GM18870 (cell line): ENCODE data around the gene NR2F2.

Experiments used
- ATAC-seq: cut with Tn5 transposase; IDR thresholded peaks from one replicate; pipeline ENCODE4 v1.9.1; 2021; ENCODE audit warnings: moderate library complexity; ENCODE audit not compliant: unreplicated experiment

Gene NR2F2

DNA sequence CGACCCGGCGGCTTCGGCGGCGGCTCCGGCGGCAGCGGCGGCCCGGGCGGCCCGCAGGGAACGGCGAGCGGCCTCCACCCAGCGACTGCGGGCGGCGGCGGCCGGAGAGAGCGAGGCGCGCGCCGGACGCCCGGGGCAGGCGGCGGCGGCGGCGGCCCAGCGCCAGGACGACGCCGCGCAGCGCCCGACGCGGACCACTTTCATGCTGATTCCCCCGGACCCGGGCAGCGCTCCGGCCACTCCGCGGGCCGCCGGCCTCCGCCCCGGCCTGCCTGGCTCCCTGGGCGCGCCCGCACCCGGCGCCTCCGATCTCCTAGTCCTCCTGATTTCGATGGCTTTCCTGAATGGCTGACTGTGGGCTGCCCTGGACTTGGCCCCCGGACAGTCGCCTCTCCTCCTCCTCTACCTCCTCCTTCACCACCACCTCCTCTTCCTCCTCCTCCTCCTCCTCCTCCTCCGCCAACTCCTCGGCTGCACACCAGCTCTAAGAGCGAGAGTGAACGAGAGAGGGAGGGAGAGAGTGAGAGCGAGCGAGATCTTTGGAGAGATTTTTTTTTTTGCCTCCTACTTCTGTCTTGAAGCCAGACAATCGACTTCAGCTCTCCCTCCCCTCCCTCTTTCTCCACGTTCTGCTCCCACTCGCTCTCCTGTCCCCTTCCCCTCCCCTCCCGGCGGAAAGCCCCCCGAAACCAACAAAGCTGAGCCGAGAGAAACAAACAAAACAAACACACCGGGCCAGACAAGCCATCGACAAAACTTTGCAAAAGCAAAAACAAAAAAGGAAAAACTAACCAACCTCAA, 844 bp downstream of the NR2F2 start:
- no peak for ATAC-seq

DNA sequence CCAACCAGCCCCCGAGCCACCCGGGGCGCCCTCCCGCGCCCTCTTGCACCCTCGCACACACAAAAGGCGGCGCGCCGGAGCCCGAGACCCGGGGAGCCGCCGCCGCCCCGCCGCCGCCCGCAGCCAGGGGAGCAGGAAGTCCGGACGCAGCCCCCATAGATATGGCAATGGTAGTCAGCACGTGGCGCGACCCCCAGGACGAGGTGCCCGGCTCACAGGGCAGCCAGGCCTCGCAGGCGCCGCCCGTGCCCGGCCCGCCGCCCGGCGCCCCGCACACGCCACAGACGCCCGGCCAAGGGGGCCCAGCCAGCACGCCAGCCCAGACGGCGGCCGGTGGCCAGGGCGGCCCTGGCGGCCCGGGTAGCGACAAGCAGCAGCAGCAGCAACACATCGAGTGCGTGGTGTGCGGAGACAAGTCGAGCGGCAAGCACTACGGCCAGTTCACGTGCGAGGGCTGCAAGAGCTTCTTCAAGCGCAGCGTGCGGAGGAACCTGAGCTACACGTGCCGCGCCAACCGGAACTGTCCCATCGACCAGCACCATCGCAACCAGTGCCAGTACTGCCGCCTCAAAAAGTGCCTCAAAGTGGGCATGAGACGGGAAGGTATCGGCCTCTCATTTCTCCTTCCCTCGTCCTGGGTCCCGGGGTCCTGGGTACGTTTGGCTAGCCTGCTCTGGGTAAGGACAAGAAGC, 1.6 kb downstream of the NR2F2 start:
- no peak for ATAC-seq

DNA sequence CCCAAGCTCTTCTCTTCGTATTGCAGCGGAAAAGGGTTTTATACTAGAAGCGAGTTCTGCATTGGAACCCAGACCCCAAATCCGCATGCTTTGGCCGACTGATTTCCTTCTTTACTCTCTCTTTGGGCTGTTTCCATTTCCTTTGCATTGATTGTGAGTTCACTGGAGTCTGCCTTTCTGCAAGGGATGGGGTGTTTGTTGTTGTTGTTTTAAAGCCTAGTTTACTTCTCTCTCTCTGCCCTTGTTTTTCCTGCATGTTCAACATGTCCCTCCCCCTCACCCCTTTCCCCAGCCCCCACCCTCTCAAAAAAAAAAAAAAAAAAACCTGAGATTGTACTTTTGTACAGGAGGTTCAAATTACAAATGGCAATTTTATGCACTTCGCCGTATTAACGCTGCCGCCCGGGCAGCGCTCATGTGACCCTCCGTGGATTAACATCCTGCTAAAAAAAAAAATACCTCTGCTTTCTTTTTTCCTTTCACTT, 2.2 kb downstream of the NR2F2 start:
- ATAC-seq = no peak

DNA sequence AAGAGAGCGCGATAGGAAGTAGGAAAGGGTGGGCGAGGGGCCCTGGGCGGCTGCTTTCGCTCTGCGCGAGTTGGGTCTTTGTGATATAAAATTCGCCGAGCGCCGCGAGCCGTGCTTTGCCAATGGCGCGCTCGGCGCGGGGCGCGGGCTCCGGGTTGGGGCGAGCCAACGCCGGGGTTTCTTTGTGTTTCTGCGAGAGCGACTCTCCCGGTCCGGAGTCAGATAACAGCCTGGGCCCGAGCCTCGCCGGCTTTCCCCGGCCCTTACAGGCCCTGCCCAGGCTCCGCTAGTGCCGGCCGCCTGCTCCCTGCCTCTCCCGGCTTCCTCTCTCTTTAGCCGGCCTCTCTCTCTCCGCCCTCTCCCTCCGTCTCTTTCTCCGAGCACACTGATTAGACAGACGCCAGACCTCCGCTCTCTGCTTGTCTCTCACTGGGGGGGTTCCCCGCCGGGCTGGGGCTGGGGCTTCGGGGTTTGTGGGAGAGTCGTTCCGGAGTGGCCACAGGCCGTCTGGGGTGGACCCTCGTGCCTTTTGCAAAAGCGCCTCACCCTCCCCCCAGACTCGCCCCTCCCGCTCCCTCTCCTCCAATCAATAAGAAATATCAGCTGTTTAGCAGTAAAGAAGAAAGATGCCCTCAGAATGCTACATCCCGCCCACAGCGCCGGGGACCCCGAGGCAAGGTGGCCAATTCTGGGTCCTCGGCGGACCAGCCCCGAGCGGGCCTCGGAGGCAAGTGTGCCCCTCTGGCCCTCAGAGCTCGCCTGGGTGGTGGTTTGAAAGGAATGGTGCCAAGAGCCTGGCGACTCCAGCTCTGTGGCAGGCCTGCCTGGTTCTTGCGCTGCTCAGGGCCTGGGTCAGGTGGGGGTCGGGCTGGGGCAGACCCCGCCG, 2.9 kb downstream of the NR2F2 start:
- no peak for ATAC-seq

DNA sequence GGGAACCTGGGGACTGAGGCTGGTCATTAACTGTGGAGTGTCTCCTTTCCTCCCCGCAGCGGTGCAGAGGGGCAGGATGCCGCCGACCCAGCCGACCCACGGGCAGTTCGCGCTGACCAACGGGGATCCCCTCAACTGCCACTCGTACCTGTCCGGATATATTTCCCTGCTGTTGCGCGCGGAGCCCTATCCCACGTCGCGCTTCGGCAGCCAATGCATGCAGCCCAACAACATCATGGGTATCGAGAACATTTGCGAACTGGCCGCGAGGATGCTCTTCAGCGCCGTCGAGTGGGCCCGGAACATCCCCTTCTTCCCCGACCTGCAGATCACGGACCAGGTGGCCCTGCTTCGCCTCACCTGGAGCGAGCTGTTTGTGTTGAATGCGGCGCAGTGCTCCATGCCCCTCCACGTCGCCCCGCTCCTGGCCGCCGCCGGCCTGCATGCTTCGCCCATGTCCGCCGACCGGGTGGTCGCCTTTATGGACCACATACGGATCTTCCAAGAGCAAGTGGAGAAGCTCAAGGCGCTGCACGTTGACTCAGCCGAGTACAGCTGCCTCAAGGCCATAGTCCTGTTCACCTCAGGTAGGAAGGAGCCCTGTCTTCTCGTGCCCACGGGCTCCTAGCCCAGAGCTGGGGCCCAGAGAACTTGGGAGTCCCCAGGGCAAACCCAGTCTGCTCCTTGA, 3.7 kb downstream of the NR2F2 start:
- ATAC-seq = no peak

DNA sequence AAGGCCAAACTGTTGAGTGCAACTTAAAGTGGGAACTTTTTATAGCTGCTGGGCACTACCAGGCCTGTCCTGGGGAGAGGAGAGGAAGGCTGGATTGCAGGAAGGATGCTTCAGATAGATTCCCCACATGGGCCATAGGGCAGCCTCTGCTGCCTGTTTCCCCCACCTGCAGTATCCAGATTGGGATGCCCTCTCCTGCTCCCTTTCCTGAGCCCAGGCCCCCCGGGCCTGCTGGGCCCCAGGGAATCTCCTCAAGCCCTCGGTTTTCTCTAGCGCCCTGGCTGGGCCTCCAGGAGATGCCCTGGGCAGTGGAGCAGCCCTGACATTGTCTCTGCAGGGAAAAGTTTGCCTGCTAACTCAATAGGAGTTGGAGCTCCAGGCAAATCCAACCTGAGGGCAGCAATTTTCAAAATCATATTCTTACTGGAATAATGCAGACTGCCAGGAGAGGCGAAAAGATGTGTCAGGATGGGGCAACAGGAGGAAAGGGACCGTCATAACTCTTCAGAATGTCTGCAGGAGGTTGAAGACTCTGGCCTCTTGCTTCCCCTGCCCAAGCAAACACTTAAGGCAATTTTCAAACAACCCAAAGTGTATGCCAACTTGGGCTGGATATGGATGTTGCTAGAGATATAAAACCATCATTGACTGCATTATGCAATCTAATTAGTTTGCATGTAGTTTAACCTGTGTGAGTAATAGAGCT, 4.4 kb downstream of the NR2F2 start:
- no peak for ATAC-seq

- ATAC-seq = no peak
These were observed 5.0 kb downstream of the NR2F2 start for GRCh38 chr15:96335411-96336024.

DNA sequence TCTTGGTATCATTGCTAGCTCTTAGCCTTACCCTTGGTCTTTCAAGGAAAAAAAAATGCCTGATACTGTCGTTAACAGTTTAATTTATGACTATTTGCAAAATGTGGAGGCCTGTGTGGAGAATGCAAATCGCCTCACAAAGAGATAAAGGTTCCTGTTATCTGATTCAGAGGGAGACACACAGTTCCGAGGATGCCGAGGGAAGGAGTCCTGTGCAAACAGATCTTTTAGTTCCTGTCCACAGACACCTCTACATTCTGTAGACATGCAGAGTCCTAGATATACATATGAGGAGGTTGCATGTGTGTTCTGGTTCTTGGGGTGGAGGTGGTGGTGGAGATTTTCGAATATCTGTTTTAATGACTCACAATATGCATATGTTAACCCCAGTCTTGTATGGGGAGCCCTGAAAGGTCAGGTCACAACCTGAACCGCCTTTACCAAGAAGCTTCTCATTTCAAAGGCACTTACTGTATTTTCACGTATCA, 5.7 kb downstream of the NR2F2 start:
- ATAC-seq = no peak

DNA sequence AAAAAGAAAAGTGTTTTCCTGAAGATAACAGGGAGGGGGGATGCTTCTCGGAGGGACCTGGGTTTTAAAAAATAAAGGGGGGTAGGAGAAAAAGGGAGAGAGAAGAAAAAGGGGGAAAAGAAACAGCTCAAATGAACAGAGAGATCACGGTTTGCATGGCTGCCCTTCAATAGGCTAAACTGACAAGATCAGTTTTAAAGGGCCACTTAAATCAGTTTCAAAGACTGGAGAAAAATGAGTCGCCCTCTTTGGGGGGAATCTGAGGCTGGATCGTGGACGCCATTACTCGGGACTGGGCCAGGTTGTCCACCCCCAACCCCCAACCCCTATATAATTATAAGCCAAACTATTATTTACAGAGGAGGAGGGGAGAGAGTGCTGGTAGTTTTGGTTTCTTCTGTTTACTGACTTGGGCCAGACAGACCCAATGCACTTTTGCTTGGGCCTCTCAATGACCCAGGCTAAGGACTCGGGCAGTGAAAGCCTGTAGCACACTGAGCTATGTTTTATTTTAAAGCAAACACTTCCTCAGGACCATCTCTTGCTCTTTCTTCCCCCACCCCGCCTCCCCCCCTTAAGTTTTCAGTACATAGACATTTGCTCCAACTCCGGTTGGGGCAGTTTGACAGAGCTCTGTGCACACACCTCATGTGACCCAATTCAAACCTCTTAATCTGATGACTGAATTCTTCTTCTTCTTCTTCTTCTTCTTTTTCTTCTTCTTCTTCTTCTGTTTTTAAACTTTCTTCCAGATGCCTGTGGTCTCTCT, 6.3 kb downstream of the NR2F2 start:
- no peak for ATAC-seq

- ATAC-seq = no peak
These were observed 7.0 kb downstream of the NR2F2 start for GRCh38 chr15:96337365-96338023.

DNA sequence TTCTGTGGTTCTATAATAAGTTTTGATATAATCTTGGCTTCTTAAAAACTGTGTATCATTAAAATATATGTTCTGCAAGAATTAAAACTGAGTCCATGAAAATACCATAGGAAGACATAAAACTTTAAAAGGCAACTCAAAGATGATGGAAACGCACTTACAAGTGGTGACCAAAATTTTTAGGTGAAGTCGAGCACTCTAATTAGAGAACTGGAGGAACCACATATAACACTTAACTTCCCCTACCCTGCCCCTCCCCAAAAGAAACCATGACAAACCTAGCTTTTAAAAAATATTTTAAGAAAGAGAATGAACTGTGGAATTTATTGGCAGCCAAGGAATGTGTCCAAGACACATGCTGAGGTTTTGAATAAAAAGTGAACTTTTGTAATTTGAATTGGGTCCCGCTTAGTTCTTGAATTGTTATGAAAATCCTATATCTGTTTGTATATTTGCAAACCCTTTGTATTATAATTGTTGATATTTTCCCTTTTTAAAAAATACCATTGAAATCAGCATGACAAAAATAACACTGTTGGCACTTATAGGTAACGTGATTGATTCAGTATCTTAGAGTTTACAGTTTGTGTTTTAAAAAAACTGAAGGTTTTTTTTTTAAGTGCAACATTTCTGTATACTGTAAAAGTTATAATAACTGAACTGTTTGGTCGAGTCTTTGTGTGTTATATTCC, 7.7 kb downstream of the NR2F2 start:
- ATAC-seq = no peak

GRCh38 chr15:96338766-96339618, 8.5 kb downstream of the NR2F2 start:
- ATAC-seq = no peak

DNA sequence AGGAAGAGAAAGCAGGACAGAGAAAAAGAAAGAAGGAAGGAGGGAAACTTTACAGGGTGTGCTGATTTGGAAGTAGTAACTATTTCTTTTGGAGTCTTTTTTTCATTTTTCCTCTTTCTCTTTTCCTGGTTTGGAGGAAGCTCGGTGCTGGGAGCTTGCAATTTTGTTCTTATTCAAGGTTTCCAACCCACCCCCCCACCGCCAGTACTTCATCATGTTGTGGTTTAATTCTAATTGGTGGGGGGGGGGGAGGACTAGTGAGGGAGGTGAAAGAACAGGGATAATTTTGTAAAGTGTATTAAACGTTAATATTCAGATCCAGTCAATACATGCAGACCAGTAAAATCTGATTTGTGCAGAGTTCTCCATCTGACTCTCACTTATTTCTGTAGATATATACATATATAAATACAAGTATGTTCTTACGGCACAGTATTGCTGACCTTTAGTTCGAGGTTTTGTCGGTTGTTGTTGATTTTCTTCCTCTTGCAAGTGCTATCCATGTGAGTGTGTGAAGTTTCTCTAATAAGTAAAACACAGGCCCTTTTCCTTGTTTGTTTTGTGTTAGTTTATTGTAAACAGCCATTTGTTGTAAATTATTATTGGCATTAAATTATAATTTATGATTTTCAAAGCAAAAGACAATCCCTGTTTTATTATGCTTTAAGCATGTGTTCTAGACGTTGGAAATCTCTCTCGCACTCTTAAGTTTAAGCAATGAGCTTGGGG, 9.3 kb downstream of the NR2F2 start:
- no peak for ATAC-seq

GRCh38 chr15:96340348-96340597, 9.8 kb downstream of the NR2F2 start:
- ATAC-seq = no peak

DNA sequence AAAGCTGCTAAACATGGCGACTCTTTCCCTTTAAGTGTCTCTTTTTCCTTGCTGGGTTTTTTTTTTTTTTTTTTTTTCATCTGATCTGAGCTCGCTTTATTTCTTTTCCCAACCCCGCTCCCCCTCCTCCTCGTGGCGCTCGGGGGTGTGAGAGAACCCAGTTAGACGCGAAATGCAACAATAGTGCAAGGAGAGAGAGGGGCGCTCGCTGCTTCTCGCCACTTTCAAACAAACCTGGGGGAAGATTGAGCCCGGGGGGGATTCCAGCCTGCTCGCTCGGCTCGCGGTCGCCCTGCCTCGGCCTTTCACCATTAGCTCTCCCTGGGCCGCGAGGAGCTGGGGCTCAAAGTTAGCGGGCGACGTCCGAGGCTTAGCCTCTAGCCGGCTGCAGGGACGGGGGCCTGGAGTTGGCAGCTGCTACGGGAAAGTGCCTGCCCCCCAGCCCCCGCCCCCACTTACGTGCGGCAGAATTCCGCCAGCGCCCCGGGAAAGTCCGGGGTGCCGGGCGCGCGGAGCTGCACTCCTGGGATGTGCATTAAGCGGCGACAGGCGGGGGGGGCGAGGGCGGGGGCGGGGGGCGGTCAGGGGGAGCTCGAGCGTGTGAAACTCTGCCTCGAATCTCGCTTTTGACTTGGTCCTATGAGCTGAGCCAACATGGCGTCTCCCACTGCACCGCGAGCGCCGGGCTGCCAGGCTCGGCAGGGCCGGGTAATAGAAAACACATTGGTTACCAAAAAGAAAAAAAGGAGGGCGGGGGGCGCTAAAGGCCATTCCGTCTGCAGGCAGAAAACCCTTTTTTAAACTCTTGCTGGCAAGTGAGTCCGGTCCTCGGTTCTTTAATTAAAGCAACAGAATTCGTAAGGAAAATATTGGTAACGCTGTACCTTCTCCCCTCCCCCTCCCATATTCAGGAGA, 10.4 kb downstream of the NR2F2 start:
- no peak for ATAC-seq
